ENCODE measurements around the gene PPP1R2B. TPM values are rescaled to one million over a fixed set of nuclear protein-coding genes. Genes with fewer than 3 reads are reported as not detected.

PPP1R2B gene
- total and polyA plus RNA-seq, 5 experiments from 2014 or later = 0.09 to 0.39 (median 0.17) TPM

DNA sequence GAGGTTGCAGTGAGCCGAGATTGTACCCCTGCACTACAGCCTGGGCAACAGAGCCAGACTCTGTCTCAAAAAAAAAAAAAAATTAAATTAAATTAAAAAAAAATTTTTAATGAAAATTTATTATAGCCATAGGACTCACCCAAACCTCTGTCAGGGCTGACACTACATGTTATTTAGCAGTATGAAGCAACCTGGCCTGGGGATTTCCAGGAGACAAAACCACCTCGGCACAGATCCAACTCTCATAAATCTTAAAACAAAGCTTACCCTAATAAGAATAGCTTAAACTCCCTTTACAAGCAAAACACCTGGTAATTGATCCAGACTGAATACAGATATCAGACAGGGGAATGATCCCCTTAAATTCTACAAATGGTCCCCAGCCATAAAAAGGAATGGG lies 38.4 kb downstream of the PPP1R2B start:
- ATAC-seq (no peak), DNase-seq (no peak)
- Mint-ChIP-seq H3K9me3 (no peaks in the 10 kb centered on the region), H3K4me3 (no peak overlapping the region), H3K4me1 (peaks cover 7 to 30% (median 19%) of the 10 kb centered on the region in 4 donors), H3K27me3 (peaks cover 0 to 6% (median 1%) of the 10 kb centered on the region in 5 donors), H3K36me3 (no peaks in the 10 kb centered on the region), H3K27ac (no peak overlapping the region)
- POLR2A ChIA-PET = interaction anchor here (0.7 kb wide), 1 partner anchor 855 kb away, joined by 3 read pairs; the partner anchor contains the start of gene LSM11

DNA sequence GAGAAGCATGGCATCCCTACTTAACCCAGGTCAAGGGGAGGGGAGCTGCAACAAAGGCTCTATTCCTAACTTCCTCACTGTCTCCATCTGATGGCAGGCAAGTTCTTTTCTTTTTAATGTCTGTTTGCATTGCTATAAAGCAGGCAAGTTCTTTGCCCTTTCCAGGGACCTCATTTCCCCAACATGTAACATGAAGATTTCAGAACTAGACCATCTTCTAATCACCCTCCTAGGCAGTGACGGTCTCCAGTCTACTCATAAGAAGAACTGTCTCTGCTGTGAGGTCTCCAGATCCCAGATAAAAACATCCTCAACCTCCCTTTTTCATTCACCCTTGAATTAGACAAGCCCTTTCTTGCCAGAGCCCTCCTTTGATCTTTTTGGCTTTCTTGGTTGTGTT lies 42.1 kb downstream of the PPP1R2B start:
- H3K36me3 Mint-ChIP-seq = no peaks in the 10 kb centered on the region
- POLR2A ChIA-PET = no interaction called here
- DNase-seq (peak in 1 of 10 donors; percentile 7), ATAC-seq (no peak)
- peaks cover 10 to 28% (median 24%) of the 10 kb centered on the region in 4 donors for H3K4me1 Mint-ChIP-seq
- H3K27me3 Mint-ChIP-seq = peaks cover 0 to 4% (median 0%) of the 10 kb centered on the region in 5 donors
- peak overlapping the region in 1 of 10 donors; percentile 4 for H3K4me3 Mint-ChIP-seq
- H3K9me3 Mint-ChIP-seq = no peaks in the 10 kb centered on the region
- peak overlapping the region in 7 of 10 donors; percentile 9 to 51 (median 26) for H3K27ac Mint-ChIP-seq

DNA sequence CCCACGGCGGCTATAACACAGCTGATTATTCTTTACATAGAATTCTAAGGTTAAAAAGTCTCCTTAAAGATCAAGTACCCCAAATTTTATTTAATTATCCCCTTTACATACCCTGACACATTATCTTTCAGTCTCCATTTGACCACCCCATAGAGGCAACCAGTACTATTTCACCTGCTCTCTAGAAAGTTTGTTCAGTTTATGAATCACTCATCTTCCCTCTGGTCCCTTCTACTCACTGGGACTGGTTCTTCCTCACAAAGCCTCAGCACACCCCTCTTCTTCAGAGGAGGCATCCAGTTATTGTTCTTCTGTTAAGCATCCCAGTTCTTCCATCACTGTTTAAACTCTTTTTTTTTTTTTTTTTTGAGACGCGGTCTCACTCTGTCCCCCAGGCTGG lies 42.8 kb downstream of the PPP1R2B start:
- Mint-ChIP-seq H3K27me3 (peaks cover 0 to 4% (median 0%) of the 10 kb centered on the region in 5 donors), H3K4me1 (peaks cover 10 to 28% (median 24%) of the 10 kb centered on the region in 4 donors), H3K4me3 (peak overlapping the region in 1 of 10 donors; percentile 35), H3K9me3 (no peaks in the 10 kb centered on the region), H3K36me3 (no peaks in the 10 kb centered on the region), H3K27ac (peak overlapping the region in 6 of 10 donors; percentile 4 to 84 (median 54))
- DNase-seq = no peak
- POLR2A ChIA-PET = no interaction called here
- no peak for ATAC-seq

DNA sequence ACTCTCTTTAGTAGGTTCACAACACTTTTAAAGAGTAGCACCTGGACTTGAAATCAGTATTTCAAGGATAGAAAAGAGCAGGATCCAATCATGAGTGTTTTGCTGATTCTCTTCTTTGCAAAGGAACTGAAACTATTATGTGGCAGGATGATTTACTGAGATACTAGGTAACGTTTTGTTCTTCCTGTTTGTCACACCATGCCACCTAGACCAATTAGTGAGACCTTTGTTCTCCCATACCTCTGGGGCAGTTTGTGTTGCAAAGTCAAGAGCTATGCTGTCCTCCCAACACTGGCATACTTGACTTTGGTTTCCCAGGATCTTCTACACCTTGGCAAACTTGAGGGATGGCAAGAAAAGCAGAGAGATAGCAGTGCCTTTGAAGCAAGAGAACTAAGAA lies 43.4 kb downstream of the PPP1R2B start:
- Mint-ChIP-seq H3K4me3 (peak overlapping the region in 2 of 10 donors; percentile 6 to 19), H3K36me3 (no peaks in the 10 kb centered on the region)
- no peak for ATAC-seq

DNA sequence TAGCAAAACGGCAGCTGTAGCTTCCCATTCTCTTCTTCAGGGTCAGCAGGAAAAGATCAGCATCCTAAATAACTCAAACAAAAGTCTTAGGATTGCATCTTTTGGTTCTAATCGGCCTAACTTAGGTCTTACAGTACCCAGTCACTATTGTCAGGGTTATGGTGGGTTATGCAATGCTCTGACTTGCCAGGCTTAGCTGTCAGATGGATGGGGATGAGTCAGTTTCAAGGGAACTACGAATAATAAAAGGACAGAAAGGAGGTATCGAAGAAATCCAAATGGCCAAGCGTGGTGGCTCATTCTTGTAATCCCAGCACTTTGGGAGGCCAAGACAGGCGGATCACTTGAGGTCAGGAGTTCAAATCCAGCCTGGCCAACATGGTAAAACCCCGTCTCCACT lies 46.5 kb downstream of the PPP1R2B start:
- Mint-ChIP-seq H3K4me3 (no peak overlapping the region), H3K27me3 (peaks cover 0 to 3% (median 0%) of the 10 kb centered on the region in 5 donors), H3K27ac (no peak overlapping the region), H3K4me1 (peaks cover 9 to 27% (median 22%) of the 10 kb centered on the region in 4 donors), H3K36me3 (no peaks in the 10 kb centered on the region), H3K9me3 (no peaks in the 10 kb centered on the region)
- ATAC-seq = no peak
- DNase-seq = no peak
- POLR2A ChIA-PET = interaction anchor here (0.7 kb wide), 1 partner anchor 17 kb away, joined by 3 read pairs; no protein-coding TSS in a partner anchor

More for the DNA sequence above, 43.4 kb downstream of the PPP1R2B start:
- H3K27me3 Mint-ChIP-seq = peaks cover 0 to 4% (median 0%) of the 10 kb centered on the region in 5 donors
- H3K27ac Mint-ChIP-seq = peak overlapping the region in 4 of 10 donors; percentile 14 to 65 (median 42)
- POLR2A ChIA-PET = interaction anchor here (1.6 kb wide), 1 partner anchor 18 kb away, joined by 4 read pairs; no protein-coding TSS in a partner anchor
- H3K4me1 Mint-ChIP-seq = peaks cover 10 to 28% (median 24%) of the 10 kb centered on the region in 4 donors
- no peaks in the 10 kb centered on the region for H3K9me3 Mint-ChIP-seq
- DNase-seq = no peak

Other genes with a start within 250 kb of the PPP1R2B start
- 10 to 100 TPM; 19.4 to 26.5 TPM for gene TIMD4, start 112.9 kb downstream of the PPP1R2B start, total RNA-seq
- gene TIMD4, start 112.9 kb downstream of the PPP1R2B start, polyA plus RNA-seq = 1 to 10 TPM in 2 of 3 donors, under 1 TPM in 1; 0.95 to 3.4 (median 1.1) TPM
- gene HAVCR1, start 208.8 kb downstream of the PPP1R2B start, total RNA-seq = 10 to 100 TPM; 26.5 to 30.2 TPM
- 1 to 10 TPM; 2.3 to 4.7 (median 4.6) TPM for gene HAVCR1, start 208.8 kb downstream of the PPP1R2B start, polyA plus RNA-seq

Data from naive thymus-derived CD8-positive, alpha-beta T cell (primary cell).